ENCODE measurements around the gene PLA2G6. TPM values are rescaled to one million over a fixed set of nuclear protein-coding genes. Genes with fewer than 3 reads are reported as not detected.
"Not testable (repeated sequence)": the region's sequence is repeated elsewhere in the genome, so short reads cannot be mapped to it uniquely, and the experiment has no call there.

PLA2G6 gene
- total RNA-seq, 1 experiment from 2014 or later: 13.3 TPM

- no peak for DNase-seq (ENCODE audit: low read depth)
Measured at GRCh38 chr22:38086001-38086845, 95.4 kb downstream of the PLA2G6 start.

- DNase-seq (ENCODE audit: low read depth): no peak
Measured at GRCh38 chr22:38085501-38085900, 96.1 kb downstream of the PLA2G6 start.

GRCh38 chr22:38085056-38085455 is 96.6 kb downstream of the PLA2G6 start:
- no peak for DNase-seq (ENCODE audit: low read depth)

GRCh38 chr22:38083931-38084631 is 97.5 kb downstream of the PLA2G6 start, which contains the start of gene SLC16A8:
TSS of gene SLC16A8 (minus strand) at chr22:38084184. CDS start at chr22:38082873, 1,311 bp downstream.
- DNase-seq (ENCODE audit: low read depth): no peak

- DNase-seq (ENCODE audit: low read depth): no peak
Measured at GRCh38 chr22:38082986-38083710, 98.5 kb downstream of the PLA2G6 start.

GRCh38 chr22:38081941-38082828 is 99.4 kb downstream of the PLA2G6 start:
- no peak for DNase-seq (ENCODE audit: low read depth)

GRCh38 chr22:38081636-38081940 is 100.0 kb downstream of the PLA2G6 start:
- no peak for DNase-seq (ENCODE audit: low read depth)

GRCh38 chr22:38080850-38081635 is 100.6 kb downstream of the PLA2G6 start:
- no peak for DNase-seq (ENCODE audit: low read depth)

- no peak for DNase-seq (ENCODE audit: low read depth)
Measured at GRCh38 chr22:38080474-38080849, 101.2 kb downstream of the PLA2G6 start.

GRCh38 chr22:38079804-38080203 is 101.8 kb downstream of the PLA2G6 start:
- DNase-seq (ENCODE audit: low read depth): no peak

GRCh38 chr22:38079208-38079607 is 102.4 kb downstream of the PLA2G6 start:
- not testable (repeated sequence) for DNase-seq (ENCODE audit: low read depth)

GRCh38 chr22:38078046-38078840 is 103.4 kb downstream of the PLA2G6 start:
- DNase-seq (ENCODE audit: low read depth): no peak

GRCh38 chr22:38077595-38077994 is 104.0 kb downstream of the PLA2G6 start:
- no peak for DNase-seq (ENCODE audit: low read depth)

- DNase-seq (ENCODE audit: low read depth): no peak
Measured at GRCh38 chr22:38077096-38077495, 104.5 kb downstream of the PLA2G6 start.

- no peak for DNase-seq (ENCODE audit: low read depth)
Measured at GRCh38 chr22:38075961-38076360, 105.7 kb downstream of the PLA2G6 start.

- DNase-seq (ENCODE audit: low read depth): no peak
Measured at GRCh38 chr22:38075105-38075825, 106.4 kb downstream of the PLA2G6 start.

GRCh38 chr22:38074181-38075104 is 107.2 kb downstream of the PLA2G6 start:
- DNase-seq (ENCODE audit: low read depth): no peak

Data from LHCN-M2 (cell line).